ENCODE results near the gene MPPE1.

DNA sequence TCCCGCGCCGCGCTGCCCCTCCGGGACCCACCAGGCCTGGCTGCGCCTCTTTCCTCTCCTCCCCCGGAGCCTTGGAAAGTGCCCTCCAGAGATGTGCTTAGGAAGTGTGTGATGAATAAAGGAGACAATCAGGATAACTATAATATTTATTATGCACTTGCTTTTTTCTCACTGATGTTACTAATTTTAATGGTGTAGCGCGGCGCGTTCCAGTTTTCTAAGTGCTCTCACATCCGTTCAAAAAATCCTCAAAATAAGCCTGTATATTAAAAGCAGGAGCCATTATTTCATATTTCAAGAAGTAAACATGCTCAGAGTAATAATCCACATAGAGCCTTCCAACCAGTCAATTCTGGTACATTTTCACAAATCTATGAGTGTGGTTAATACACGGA is 941 bp upstream of the MPPE1 start:
- TF ChIP-seq, protein P1, sequence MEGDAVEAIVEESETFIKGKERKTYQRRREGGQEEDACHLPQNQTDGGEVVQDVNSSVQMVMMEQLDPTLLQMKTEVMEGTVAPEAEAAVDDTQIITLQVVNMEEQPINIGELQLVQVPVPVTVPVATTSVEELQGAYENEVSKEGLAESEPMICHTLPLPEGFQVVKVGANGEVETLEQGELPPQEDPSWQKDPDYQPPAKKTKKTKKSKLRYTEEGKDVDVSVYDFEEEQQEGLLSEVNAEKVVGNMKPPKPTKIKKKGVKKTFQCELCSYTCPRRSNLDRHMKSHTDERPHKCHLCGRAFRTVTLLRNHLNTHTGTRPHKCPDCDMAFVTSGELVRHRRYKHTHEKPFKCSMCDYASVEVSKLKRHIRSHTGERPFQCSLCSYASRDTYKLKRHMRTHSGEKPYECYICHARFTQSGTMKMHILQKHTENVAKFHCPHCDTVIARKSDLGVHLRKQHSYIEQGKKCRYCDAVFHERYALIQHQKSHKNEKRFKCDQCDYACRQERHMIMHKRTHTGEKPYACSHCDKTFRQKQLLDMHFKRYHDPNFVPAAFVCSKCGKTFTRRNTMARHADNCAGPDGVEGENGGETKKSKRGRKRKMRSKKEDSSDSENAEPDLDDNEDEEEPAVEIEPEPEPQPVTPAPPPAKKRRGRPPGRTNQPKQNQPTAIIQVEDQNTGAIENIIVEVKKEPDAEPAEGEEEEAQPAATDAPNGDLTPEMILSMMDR (IDR thresholded peaks at IDR 0.05): no peak
- TF ChIP-seq POLR2A (IDR thresholded peaks at IDR 0.05) (no peak), EP300 (IDR thresholded peaks at IDR 0.05) (no peak)
